PFSK-1 (cell line): Measurements from ENCODE around the gene TUNAR.

ENCODE experiments used
- FOXP2 ChIP-seq: optimal IDR thresholded peaks from 2 replicates; pipeline ENCODE3; 2011; ENCODE audit warnings: borderline replicate concordance, control low read depth, inconsistent platforms; ENCODE audit not compliant: insufficient read depth; ENCODE audit errors: extremely low read length, extremely low read depth
- POLR2AphosphoS5 ChIP-seq: IDR thresholded peaks from 2 replicates; pipeline ENCODE4 v1.6.1; 2012; ENCODE audit warnings: low read depth, mild to moderate bottlenecking, control low read depth, low read length, moderate library complexity
- REST ChIP-seq, 2 experiments: IDR thresholded peaks; 2 replicates each; pipeline versions ENCODE4 v1.6.1 to v1.8.0; 2011 to 2012; ENCODE audit warnings: low read depth in 2 of 2, low read length in 2 of 2, control low read depth in 1 of 2, inconsistent platforms in 1 of 2, mild to moderate bottlenecking in 1 of 2, moderate library complexity in 1 of 2; ENCODE audit not compliant: insufficient read depth in 1 of 2
- SIN3A ChIP-seq: IDR thresholded peaks from 2 replicates; pipeline ENCODE4 v1.6.1; 2012; ENCODE audit warnings: mild to moderate bottlenecking, low read length, moderate library complexity, borderline replicate concordance; ENCODE audit not compliant: insufficient read depth
- TAF1 ChIP-seq: IDR thresholded peaks from 2 replicates; pipeline ENCODE4 v1.6.1; 2012; ENCODE audit warnings: low read length, control low read depth, borderline replicate concordance; ENCODE audit not compliant: insufficient read depth

The TUNAR gene

DNA sequence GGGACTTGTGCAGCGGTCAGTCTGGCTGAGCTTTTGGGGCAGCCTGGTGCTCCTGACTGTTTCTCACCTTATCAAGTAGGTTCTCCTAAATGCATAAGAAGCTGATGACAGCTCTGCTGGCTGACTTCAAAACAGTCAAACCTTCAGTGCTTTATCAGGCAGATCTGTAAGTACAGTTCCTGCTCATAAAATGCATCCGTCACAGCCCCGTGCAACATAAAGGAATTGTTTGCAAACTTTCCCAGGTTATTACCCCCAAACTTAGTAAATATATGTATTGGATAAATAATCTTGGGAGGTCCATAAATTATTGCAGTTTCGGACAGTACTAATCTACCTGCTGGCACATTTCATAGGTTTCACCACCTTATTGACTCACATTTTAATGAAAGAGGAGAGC, 10.7 kb downstream of the TUNAR start:
- TF ChIP-seq TAF1 (no peak), SIN3A (no peak), POLR2AphosphoS5 (no peak), FOXP2 (no peak), REST (IDR thresholded peaks at IDR 0.05; ENCODE audit: insufficient read depth in 1 of 2, low read depth in 2 of 2, low read length in 2 of 2) (no peak)

GRCh38 chr14:95889236-95889979, 12.8 kb downstream of the TUNAR start:
- TF ChIP-seq SIN3A (no peak), REST (IDR thresholded peaks at IDR 0.05; ENCODE audit: insufficient read depth in 1 of 2, low read depth in 2 of 2, low read length in 2 of 2) (no peak), POLR2AphosphoS5 (no peak), FOXP2 (no peak), TAF1 (no peak)

DNA sequence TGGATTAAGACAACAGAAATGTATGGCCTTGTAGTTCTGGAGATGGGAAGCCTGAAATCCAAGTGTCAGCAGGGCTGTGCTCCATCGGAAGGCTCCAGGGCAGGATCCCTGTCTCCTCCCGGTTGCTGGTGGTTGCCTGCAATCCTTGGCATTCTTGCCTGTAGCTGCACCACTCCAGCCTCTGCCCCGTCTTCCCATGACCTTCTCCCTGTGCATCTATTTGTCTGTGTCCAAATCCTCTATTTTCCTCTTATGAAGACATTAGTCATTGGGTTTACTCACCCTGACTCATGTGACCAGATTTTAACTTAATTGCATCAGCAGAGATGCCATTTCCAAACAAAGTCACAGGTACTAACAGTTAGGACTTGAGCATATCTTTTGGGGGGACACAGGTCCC, 15.1 kb downstream of the TUNAR start:
- TF ChIP-seq TAF1: no peak
- no peak for TF ChIP-seq REST (IDR thresholded peaks at IDR 0.05; ENCODE audit: insufficient read depth in 1 of 2, low read depth in 2 of 2, low read length in 2 of 2)
- no peak for TF ChIP-seq SIN3A
- no peak for TF ChIP-seq POLR2AphosphoS5
- TF ChIP-seq FOXP2: no peak

- TF ChIP-seq FOXP2 (no peak), TAF1 (no peak), SIN3A (no peak), POLR2AphosphoS5 (no peak), REST (IDR thresholded peaks at IDR 0.05; ENCODE audit: insufficient read depth in 1 of 2, low read depth in 2 of 2, low read length in 2 of 2) (no peak)
Measured at GRCh38 chr14:95892142-95892541, 15.5 kb downstream of the TUNAR start.

- TF ChIP-seq POLR2AphosphoS5 (no peak), FOXP2 (no peak), SIN3A (no peak), TAF1 (no peak), REST (IDR thresholded peaks at IDR 0.05; ENCODE audit: insufficient read depth in 1 of 2, low read depth in 2 of 2, low read length in 2 of 2) (no peak)
Measured at GRCh38 chr14:95895720-95896119, 19.1 kb downstream of the TUNAR start.
